Stimulated activated CD8-positive, alpha-beta memory T cell treated with anti-CD3 and anti-CD28 coated beads, Interleukin-4, amount 100 ng/mL, for 4 hours (primary cell): Measurements from ENCODE around the gene SLC41A3.

Source experiments
- DNase-seq, 2 donors: peaks; one replicate each; pipeline ENCODE4 v3.0.0-alpha.2; 2020; ENCODE audit warnings: low read depth in 2 of 2, low spot score in 1 of 2

The SLC41A3 gene

GRCh38 chr3:126083913-126084767 is at the start of gene SLC41A3:
Gene SLC41A3, minus strand, starts transcription at chr3:126084124. Its CDS starts 15,905 bp downstream, at chr3:126068219.
- peak; percentile 58 to 78 for DNase-seq

- DNase-seq = no peak
Observed at GRCh38 chr3:126133606-126134005, 49.7 kb upstream of the SLC41A3 start.

GRCh38 chr3:126132751-126133511 is 49.0 kb upstream of the SLC41A3 start:
- no peak for DNase-seq

- DNase-seq = no peak
Observed at GRCh38 chr3:126131881-126132750, 48.2 kb upstream of the SLC41A3 start.

GRCh38 chr3:126130981-126131745 is 47.2 kb upstream of the SLC41A3 start:
- DNase-seq = no peak

GRCh38 chr3:126130081-126130855 is 46.3 kb upstream of the SLC41A3 start:
- no peak for DNase-seq

- no peak for DNase-seq
Observed at GRCh38 chr3:126129398-126129891, 45.5 kb upstream of the SLC41A3 start.

- DNase-seq = no peak
Observed at GRCh38 chr3:126128504-126129397, 44.8 kb upstream of the SLC41A3 start.

GRCh38 chr3:126127904-126128303 is 44.0 kb upstream of the SLC41A3 start:
- no peak for DNase-seq

GRCh38 chr3:126127452-126127851 is 43.5 kb upstream of the SLC41A3 start:
- no peak for DNase-seq

GRCh38 chr3:126126811-126127431 is 43.0 kb upstream of the SLC41A3 start:
- DNase-seq = no peak

- DNase-seq = no peak
Observed at GRCh38 chr3:126126286-126126685, 42.4 kb upstream of the SLC41A3 start.

- DNase-seq = no peak
Observed at GRCh38 chr3:126125781-126126251, 41.9 kb upstream of the SLC41A3 start.

- no peak for DNase-seq
Observed at GRCh38 chr3:126125341-126125740, 41.4 kb upstream of the SLC41A3 start.

- DNase-seq = no peak
Observed at GRCh38 chr3:126124896-126125295, 41.0 kb upstream of the SLC41A3 start.

- DNase-seq = no peak
Observed at GRCh38 chr3:126124148-126124868, 40.4 kb upstream of the SLC41A3 start.

GRCh38 chr3:126121632-126122031 is 37.7 kb upstream of the SLC41A3 start:
- no peak for DNase-seq
